Fibroblast of mammary gland (primary cell): Measurements from ENCODE around the gene CYB561.

Experiments used
- DNase-seq: peaks from one replicate; pipeline ENCODE4 v3.0.0-alpha.2; 2010; ENCODE audit warnings: low read depth
- H3K4me3 ChIP-seq: 2 replicates; pipeline ENCODE4 v1.5.1; 2011; ENCODE audit warnings: low read depth, mild to moderate bottlenecking, low read length, moderate library complexity; ENCODE audit not compliant: control insufficient read depth
- CTCF ChIP-seq: conservative IDR thresholded peaks from 2 replicates; pipeline ENCODE4 v1.5.1; 2011; ENCODE audit warnings: low read depth, low read length, inconsistent platforms; ENCODE audit not compliant: control insufficient read depth, insufficient read depth

The CYB561 gene

GRCh38 chr17:63445954-63446752 is at the start of gene CYB561:
CYB561 (minus strand) TSS chr17:63446306; CDS start chr17:63437547, 8,759 bp downstream.
- TF ChIP-seq CTCF = no peak
- peak; percentile 51 for DNase-seq
- H3K4me3 ChIP-seq = peak within 1 kb of the TSS; percentile 49

- no peak for TF ChIP-seq CTCF
- DNase-seq = no peak
- no peak overlapping the region for H3K4me3 ChIP-seq
These were observed 49.4 kb upstream of the CYB561 start for GRCh38 chr17:63495491-63495890.

- H3K4me3 ChIP-seq = no peak overlapping the region
- DNase-seq = peak; percentile 13
- no peak for TF ChIP-seq CTCF
These were observed 48.3 kb upstream of the CYB561 start for GRCh38 chr17:63494300-63494928.

GRCh38 chr17:63493411-63493810 is 47.3 kb upstream of the CYB561 start:
- no peak overlapping the region for H3K4me3 ChIP-seq
- TF ChIP-seq CTCF = no peak
- no peak for DNase-seq

GRCh38 chr17:63492940-63493339 is 46.8 kb upstream of the CYB561 start:
- TF ChIP-seq CTCF = no peak
- H3K4me3 ChIP-seq = no peak overlapping the region
- no peak for DNase-seq

GRCh38 chr17:63491977-63492618 is 46.0 kb upstream of the CYB561 start:
- TF ChIP-seq CTCF = no peak
- H3K4me3 ChIP-seq = no peak overlapping the region
- no peak for DNase-seq
